Stimulated activated memory B cell treated with anti-CD40 and anti-IgM and Interleukin-4, amounts not matched to agents 10 μg/mL and 1 μg/mL and 100 μg/mL, for 72 hours (primary cell): ENCODE data around the gene ISYNA1.
A peak's percentile ranks its signal among the peaks of the same experiment; 100 is the strongest.
"Not testable (repeated sequence)": the region's sequence is repeated elsewhere in the genome, so short reads cannot be mapped to it uniquely, and the experiment has no call there.

ENCODE experiments used
- ATAC-seq: fragments of 150-1000 bp; cut with Tn5 transposase; 2 replicates; pipeline ENCODE4 v1.10.0; 2021
- H3K27ac Mint-ChIP-seq: one replicate; pipeline ENCODE4 v1.8.0; 2022; ENCODE audit warnings: mild to moderate bottlenecking, mixed read lengths
- H3K27me3 Mint-ChIP-seq: one replicate; pipeline ENCODE4 v1.8.0; 2022; ENCODE audit warnings: mixed read lengths
- H3K36me3 Mint-ChIP-seq: one replicate; pipeline ENCODE4 v1.8.0; 2022; ENCODE audit warnings: mixed read lengths
- H3K4me1 Mint-ChIP-seq: one replicate; pipeline ENCODE4 v1.8.0; 2022; ENCODE audit warnings: mixed read lengths
- H3K4me3 Mint-ChIP-seq: one replicate; pipeline ENCODE4 v1.8.0; 2022; ENCODE audit warnings: mild to moderate bottlenecking, moderate library complexity, mixed read lengths
- H3K9me3 Mint-ChIP-seq: one replicate; pipeline ENCODE4 v1.8.0; 2022; ENCODE audit warnings: mixed read lengths

The ISYNA1 gene

DNA sequence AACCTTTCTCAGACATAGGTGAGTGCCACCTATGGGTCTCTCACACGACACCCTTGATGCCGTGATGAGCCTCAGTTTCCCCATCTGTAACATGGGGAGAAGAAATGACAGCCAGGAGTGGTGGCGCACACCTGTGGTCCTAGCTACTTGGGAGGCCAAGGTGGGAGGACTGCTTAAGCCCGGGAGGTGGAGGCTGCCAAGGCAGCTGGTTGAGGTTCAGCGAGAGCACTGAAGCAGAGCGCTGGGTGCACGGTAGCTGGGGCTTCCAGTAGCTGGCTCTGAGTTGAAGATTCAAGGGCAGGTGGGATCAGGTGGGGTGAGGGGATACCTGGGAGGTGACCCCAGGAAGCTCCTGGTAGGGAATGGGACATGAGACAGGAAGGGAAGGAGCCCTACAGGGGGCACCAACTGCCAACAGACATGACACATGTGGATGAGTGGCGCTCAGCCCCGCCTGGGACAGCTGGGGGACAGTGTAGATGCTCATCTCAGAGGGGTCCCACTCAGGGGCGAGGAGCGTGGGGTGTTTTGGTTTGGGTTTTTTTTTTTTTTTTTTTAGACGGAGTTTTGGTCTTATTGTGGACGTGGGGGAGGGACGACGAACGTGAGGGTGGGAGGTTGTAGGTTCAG lies 25.2 kb downstream of the ISYNA1 start:
- no peak for ATAC-seq
- Mint-ChIP-seq H3K27ac (no peak overlapping the region), H3K27me3 (peaks cover 74% of the 10 kb centered on the region), H3K4me1 (peaks cover 59% of the 10 kb centered on the region), H3K4me3 (no peak overlapping the region), H3K36me3 (no peaks in the 10 kb centered on the region), H3K9me3 (no peaks in the 10 kb centered on the region)

DNA sequence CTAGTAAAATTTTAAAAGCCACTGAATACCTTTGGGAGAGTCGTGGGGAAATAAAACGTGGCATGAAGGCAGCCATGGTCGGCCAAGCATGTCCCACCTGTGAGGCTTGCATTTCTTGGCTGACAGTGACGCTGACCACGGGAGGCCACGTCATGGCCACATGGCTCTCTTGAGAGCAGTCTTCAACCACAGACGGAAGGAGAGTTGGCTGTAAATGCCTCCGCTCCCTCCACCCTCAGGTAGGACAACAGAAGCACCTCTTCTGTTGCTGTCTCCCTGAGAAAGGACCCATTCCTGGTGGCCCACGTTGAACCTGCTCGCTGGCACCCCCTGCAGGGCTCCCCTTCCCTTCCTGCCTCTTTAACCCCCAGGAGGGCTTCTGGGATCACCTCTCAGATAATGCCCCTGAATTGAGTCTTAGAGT lies 29.9 kb downstream of the ISYNA1 start:
- Mint-ChIP-seq H3K4me3 (no peak overlapping the region), H3K9me3 (no peaks in the 10 kb centered on the region), H3K36me3 (no peaks in the 10 kb centered on the region), H3K4me1 (peaks cover 35% of the 10 kb centered on the region), H3K27me3 (peaks cover 29% of the 10 kb centered on the region), H3K27ac (peak overlapping the region; percentile 7)
- peak; percentile 98 for ATAC-seq

DNA sequence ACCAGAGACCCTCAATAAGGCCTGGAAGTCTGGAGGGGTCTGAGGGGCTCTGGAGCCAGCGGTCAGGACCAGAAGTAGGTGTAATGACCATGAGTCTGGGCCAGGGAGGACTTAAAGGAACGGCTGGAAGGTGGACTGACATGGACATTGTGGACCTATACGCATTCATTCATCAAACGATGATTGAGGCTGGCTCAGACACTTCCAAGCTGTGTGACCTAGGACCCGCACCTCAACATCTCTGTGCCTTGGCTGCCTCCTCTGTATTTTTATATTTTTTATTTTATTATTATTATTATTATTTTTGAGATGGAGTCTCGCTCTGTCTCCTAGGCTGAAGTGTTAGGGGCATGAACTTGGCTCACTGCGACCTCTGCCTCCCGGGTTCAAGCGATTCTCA lies 31.2 kb downstream of the ISYNA1 start:
- peaks cover 43% of the 10 kb centered on the region for H3K4me1 Mint-ChIP-seq
- no peaks in the 10 kb centered on the region for H3K36me3 Mint-ChIP-seq
- peaks cover 16% of the 10 kb centered on the region for H3K27me3 Mint-ChIP-seq
- no peaks in the 10 kb centered on the region for H3K9me3 Mint-ChIP-seq
- H3K27ac Mint-ChIP-seq: no peak overlapping the region
- no peak overlapping the region for H3K4me3 Mint-ChIP-seq
- ATAC-seq: no peak

DNA sequence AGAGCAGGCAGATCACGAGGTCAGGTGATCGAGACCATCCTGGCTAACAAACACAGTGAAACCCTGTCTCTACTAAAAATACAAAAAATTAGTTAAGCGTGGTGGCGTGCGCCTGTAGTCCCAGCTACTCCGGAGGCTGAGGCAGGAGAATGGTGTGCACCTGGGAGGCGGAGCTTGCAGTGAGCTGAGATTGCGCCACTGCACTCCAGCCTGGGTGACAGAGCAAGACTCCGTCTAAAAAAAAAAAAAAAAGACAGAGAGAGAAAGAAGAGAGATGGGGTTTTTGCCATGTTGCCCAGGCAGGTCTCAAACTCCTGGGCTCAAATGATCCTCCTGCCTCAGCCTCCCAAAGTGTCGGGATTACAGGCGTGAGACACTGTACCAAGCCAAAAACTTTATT lies 32.2 kb downstream of the ISYNA1 start:
- not testable (repeated sequence) for H3K4me3 Mint-ChIP-seq, H3K9me3 Mint-ChIP-seq, ATAC-seq, H3K36me3 Mint-ChIP-seq, H3K27me3 Mint-ChIP-seq, H3K27ac Mint-ChIP-seq
- H3K4me1 Mint-ChIP-seq: peaks cover 52% of the 10 kb centered on the region

DNA sequence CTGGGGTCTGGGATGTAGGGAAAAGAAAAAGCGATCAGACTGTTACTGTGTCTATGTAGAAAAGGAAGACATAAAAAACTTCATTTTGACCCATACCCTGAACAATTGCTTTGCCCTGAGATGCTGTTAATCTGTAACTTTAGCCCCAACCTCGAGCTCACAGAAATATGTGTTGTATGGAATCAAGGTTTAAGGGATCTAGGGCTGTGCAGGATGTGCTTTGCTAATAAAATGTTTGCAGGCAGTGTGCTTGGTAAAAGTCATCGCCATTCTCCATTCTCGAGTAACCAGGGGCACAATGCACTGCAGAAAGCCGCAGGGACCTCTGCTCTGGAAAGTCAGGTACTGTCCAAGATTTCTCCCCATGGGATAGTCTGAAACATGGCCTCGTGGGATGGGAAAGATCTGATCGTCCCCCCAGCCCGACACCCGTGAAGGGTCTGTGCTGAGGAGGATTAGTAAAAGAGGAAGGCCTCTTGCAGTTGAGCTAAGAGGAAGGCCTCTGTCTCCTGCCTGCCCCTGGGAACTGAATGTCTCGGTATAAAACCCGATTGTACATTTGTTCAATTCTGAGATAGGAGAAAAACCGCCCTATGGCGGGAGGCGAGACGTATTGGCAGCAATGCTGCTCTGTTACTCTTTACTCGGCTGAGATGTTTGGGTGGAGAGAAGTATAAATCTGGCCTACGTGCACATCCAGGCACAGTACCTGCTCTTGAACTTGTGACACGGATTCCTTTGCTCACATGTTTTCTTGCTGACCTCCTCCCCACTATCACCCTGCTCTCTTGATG lies 35.3 kb downstream of the ISYNA1 start:
- peaks cover 40% of the 10 kb centered on the region for H3K4me1 Mint-ChIP-seq
- H3K36me3 Mint-ChIP-seq, H3K4me3 Mint-ChIP-seq, ATAC-seq, H3K9me3 Mint-ChIP-seq, H3K27me3 Mint-ChIP-seq, H3K27ac Mint-ChIP-seq: not testable (repeated sequence)

DNA sequence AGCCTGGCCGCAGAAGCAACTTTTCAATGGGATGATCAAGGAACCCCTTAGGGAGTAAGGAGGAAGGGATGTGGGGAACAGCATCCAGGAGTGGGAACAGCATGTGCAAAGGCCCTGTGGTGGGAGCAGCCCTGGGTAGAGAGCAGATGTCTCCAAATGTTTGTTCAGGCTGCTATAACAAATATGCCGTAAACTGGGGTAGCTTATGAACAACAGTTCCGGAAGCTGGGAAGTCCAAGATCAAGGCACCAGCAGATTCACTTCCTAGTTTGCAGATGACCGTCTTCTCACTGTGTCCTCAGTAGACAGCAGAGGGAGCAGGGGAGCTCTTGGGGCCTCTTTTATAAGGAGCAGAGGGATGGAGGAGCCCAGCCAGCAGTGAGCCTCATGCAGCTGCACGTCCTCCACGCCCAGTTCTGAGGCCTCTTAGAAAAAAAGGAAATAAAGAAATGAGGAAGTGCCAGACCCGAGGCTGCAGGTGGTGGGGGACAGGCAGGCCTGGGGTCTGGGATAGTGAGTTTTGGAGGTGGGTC lies 36.3 kb downstream of the ISYNA1 start:
- H3K27ac Mint-ChIP-seq: peak overlapping the region; percentile 56
- H3K36me3 Mint-ChIP-seq: no peaks in the 10 kb centered on the region
- peaks cover 12% of the 10 kb centered on the region for H3K27me3 Mint-ChIP-seq
- peak; percentile 79 for ATAC-seq
- no peaks in the 10 kb centered on the region for H3K9me3 Mint-ChIP-seq
- peaks cover 47% of the 10 kb centered on the region for H3K4me1 Mint-ChIP-seq
- H3K4me3 Mint-ChIP-seq: peak overlapping the region; percentile 27

DNA sequence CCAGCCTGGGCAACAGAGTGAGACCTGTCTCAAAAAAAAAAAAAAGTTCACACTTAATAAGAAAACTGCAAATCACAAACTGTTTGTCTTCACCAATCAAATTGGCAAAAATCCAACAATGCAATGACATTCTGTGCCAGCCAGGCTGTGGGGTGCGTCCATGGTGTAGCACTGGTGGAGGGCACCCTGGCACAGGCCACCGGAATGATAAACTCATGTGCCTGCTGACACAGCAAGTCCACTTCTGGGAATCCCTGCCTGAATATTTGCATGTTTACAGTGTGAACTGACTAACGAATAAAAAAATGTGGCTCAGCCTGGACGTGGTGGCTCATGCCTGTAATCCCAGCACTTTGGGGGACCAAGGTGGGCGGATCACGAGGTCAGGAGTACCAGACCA lies 38.9 kb downstream of the ISYNA1 start:
- Mint-ChIP-seq H3K27ac (no peak overlapping the region), H3K4me1 (peaks cover 53% of the 10 kb centered on the region), H3K36me3 (no peaks in the 10 kb centered on the region), H3K27me3 (peaks cover 12% of the 10 kb centered on the region), H3K9me3 (no peaks in the 10 kb centered on the region), H3K4me3 (no peak overlapping the region)
- ATAC-seq: no peak

DNA sequence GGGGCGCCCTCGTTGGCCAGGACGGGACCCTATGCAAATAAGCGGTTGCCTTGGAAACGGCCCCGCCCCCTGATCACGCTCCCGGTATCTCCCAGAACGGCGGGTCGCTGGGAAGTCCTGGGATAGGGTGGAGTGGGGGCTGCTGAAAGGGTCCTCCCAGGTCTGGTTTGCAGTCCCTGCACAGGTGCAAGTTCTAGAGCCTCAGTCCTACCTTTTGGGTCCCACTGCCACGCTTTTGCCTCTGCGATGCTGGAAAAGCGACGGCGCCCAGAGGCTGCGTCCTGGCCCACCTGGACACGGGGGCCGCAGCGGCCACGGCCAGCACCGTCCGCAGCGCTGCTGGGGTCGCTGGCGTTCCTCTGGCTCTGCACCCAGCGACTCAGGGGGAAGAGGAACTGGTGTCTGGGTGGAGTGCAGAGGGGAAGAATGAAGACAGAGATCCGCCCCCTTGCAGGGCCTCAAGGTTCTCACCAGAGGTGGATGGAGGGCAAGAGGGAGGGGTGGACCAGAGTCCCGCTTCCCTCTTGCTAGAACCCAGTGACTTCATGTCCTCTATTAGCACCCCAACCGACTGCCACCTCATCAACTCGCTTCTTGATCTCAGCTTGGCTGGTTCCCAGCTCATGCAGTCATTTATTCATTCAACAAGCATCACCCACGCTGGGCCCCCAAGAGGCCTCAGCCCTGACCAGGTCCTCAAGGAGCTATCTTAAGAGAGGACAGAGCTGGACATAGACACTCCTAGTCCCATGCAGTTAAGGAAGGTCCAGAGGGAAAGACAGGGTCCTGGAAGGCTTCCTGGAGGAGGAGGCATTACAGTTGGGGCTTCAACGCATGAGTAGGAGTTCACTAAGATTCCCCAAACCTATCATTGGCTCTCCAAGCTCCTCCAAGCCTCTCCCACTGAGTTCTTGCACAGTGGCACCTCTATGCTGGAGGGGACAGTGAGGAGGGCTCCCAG lies 40.4 kb downstream of the ISYNA1 start, which contains the start of gene LRRC25:
TSS of gene LRRC25 (minus strand) at position 381 of the 961 bp plus-strand sequence. CDS start 659 bp downstream, outside the sequence.
- peak within 1 kb of the TSS; percentile 61 for H3K4me3 Mint-ChIP-seq
- no peaks in the 10 kb centered on the region for H3K36me3 Mint-ChIP-seq
- H3K9me3 Mint-ChIP-seq: no peaks in the 10 kb centered on the region
- ATAC-seq: peak; percentile 92
- peak within 1 kb of the TSS; percentile 68 for H3K27ac Mint-ChIP-seq
- H3K4me1 Mint-ChIP-seq: peaks cover 56% of the 10 kb centered on the region
- peaks cover 12% of the 10 kb centered on the region for H3K27me3 Mint-ChIP-seq

DNA sequence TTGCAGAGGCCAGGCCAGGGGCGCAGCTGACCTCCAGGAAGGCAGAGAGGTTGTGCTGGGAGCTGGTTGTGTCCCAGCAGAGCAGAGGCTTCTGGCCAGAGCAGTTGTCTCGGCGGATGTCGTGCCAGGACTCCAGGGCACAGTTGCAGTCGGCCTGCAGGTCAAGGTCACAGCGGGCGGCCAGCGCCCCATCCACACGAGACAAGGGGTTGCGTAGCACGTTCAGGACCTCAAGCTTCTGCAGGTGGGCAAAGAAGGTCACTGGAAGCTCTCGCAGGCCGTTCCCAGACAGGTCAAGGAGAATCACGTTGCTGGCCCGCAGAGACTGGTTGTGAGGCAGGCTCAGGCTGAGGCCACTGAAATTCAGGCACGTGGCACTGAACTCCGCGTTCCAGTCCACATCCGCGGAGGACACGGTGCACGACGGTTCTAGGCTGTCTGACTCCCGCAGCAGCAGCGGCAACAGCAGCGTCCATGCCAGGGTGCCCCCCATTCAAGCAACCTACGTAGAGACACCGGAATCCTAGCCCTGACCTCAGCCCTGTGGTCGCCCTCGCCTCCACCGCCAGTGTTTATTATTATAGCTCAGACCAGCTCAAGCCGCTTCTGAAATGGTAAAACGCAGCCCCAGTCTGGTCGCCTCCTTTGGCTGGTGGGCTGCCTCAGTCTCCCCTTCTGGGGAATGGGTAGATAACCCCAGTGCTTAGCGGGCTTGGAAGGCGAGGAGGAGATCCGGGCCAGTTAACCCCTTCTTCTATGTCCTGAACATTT lies 41.3 kb downstream of the ISYNA1 start:
- Mint-ChIP-seq H3K27me3 (peaks cover 12% of the 10 kb centered on the region), H3K9me3 (no peaks in the 10 kb centered on the region), H3K4me3 (peak overlapping the region; percentile 61), H3K27ac (no peak overlapping the region), H3K4me1 (peaks cover 54% of the 10 kb centered on the region), H3K36me3 (no peaks in the 10 kb centered on the region)
- ATAC-seq: no peak

DNA sequence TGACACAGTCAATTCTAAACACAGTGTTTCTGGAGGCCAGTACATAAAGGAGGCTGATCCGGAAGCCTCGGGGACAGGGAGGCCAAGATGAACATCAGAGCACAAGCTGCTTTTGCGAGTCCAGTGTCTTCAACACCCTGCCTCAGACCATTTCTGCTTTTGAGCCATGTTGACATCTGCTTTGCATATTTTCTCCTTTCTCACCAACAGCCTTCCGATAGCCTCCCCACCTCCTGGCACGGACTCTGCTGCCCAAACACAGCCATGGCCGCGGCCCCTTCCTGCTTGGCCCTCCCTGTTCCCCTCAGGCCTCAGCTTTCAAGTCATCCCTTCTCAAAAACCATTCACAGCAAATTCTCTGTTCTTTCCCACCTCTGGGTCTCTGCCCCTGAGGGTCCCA lies 44.1 kb downstream of the ISYNA1 start:
- Mint-ChIP-seq H3K9me3 (peaks cover 2% of the 10 kb centered on the region), H3K4me1 (peaks cover 43% of the 10 kb centered on the region), H3K27ac (no peak overlapping the region), H3K36me3 (peaks cover 14% of the 10 kb centered on the region), H3K27me3 (peaks cover 12% of the 10 kb centered on the region), H3K4me3 (no peak overlapping the region)
- ATAC-seq: no peak

DNA sequence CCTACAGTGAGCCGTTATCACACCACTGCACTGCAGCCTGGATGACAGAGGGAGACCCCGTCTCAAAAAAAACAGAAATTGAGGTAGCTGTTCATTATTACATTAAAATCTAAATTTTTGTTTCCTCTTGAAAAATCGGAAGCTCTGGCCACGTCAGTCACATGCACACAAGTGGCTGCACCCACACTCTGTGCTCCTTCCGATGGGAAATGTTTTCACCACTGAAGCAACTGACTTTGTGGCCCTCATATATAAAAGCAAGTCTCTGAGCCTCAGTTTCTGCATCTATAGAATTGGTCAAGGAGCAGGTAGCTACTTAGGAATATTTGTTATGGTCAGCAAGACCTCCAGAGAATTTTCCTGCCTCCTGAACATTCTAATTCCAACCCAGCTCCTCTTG lies 45.0 kb downstream of the ISYNA1 start:
- H3K9me3 Mint-ChIP-seq: peaks cover 2% of the 10 kb centered on the region
- ATAC-seq: no peak
- H3K27ac Mint-ChIP-seq: no peak overlapping the region
- H3K4me1 Mint-ChIP-seq: peaks cover 47% of the 10 kb centered on the region
- peaks cover 8% of the 10 kb centered on the region for H3K27me3 Mint-ChIP-seq
- peaks cover 14% of the 10 kb centered on the region for H3K36me3 Mint-ChIP-seq
- no peak overlapping the region for H3K4me3 Mint-ChIP-seq

DNA sequence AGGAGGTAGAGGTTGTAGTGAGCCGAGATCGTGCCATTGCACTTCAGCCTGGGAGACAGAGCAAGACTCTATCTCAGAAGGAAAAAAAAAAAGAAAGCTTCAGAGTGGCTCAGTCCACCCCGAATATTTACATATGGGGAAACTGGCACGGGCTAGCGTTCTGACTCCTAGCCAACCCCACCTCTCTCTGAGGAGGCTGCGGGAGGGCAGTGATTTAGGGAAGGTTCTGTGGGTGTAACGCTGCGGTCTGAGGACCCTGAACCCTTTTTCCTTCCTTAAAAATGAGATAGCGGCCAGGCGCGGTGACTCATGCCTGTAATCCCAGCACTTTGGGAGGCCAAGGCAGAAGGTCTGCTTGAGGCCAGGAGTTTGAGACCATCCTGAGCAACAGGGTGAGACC lies 45.5 kb downstream of the ISYNA1 start:
- Mint-ChIP-seq H3K9me3 (peaks cover 2% of the 10 kb centered on the region), H3K27me3 (peaks cover 2% of the 10 kb centered on the region), H3K27ac (peak overlapping the region; percentile 22), H3K4me3 (no peak overlapping the region), H3K4me1 (peaks cover 47% of the 10 kb centered on the region), H3K36me3 (peaks cover 14% of the 10 kb centered on the region)
- peak; percentile 53 for ATAC-seq

DNA sequence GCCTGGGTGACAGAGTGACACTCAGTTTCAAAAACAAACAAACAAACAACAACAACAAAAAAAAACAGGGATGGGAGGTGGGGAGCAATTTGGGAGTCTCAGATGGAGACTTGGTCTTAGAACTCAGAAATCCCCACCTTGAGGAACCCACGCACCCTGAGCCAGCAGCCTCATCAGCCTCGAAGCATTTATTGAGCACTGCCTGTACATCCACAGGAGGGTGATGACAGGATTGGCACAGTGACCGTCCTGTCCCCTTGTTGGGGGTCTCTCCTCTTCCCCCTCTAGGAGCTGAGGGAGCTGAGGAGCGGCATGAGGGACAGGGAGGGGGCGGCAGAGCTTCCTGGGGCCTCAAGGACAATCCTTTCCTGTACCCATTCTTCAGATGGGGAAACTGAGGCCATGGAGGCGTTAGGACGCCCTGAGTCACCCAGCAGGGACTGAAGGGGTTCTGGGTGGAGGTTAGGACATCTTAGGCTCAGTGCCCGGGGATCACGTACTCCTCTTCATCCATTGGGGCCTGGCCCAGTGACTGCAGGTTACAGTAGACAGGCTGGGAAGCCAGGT lies 46.3 kb downstream of the ISYNA1 start:
- no peak for ATAC-seq
- H3K4me3 Mint-ChIP-seq: no peak overlapping the region
- H3K27ac Mint-ChIP-seq: peak overlapping the region; percentile 22
- peaks cover 14% of the 10 kb centered on the region for H3K36me3 Mint-ChIP-seq
- H3K9me3 Mint-ChIP-seq: peaks cover 2% of the 10 kb centered on the region
- H3K4me1 Mint-ChIP-seq: peaks cover 41% of the 10 kb centered on the region
- peaks cover 3% of the 10 kb centered on the region for H3K27me3 Mint-ChIP-seq
